WTC11 (cell line): Measurements from ENCODE around the gene CPAMD8. TPM values are rescaled to one million over a fixed set of nuclear protein-coding genes. Genes with fewer than 3 reads are reported as not detected.
A peak's percentile ranks its signal among the peaks of the same experiment; 100 is the strongest.
"Not testable (repeated sequence)": the region's sequence is repeated elsewhere in the genome, so short reads cannot be mapped to it uniquely, and the experiment has no call there.

Experiments used
- ATAC-seq: fragments of 200-7000 bp; cut with Tn5 transposase; 2 replicates; pipeline ENCODE4 v1.10.0; 2021; ENCODE audit warnings: mild to moderate bottlenecking, moderate library complexity
- CTCF ChIA-PET: fragments of 300-600 bp; sonication (Branson Sonifier 250); formaldehyde crosslinking; loops from one replicate; lab custom pipeline; 2021; ENCODE audit warnings: antibody characterized with exemption; lab: Charles Lee
- POLR2A ChIA-PET: fragments of 350-600 bp; sonication (Branson Sonifier 250); formaldehyde crosslinking; loops from one replicate; lab custom pipeline; 2021; ENCODE audit warnings: antibody characterized with exemption; lab: Charles Lee
- DNase-seq: peaks from one replicate; pipeline ENCODE4 v3.0.0; 2021; ENCODE audit warnings: low spot score
- H3K27ac Mint-ChIP-seq: 2 replicates; pipeline ENCODE4 v1.8.0; 2021; ENCODE audit warnings: mixed read lengths
- H3K27me3 Mint-ChIP-seq: 2 replicates; pipeline ENCODE4 v1.8.0; 2021; ENCODE audit warnings: low read depth, mild to moderate bottlenecking, moderate library complexity, mixed read lengths
- H3K36me3 Mint-ChIP-seq: 2 replicates; pipeline ENCODE4 v1.8.0; 2021; ENCODE audit warnings: mixed read lengths
- H3K4me1 Mint-ChIP-seq: 2 replicates; pipeline ENCODE4 v1.8.0; 2022; ENCODE audit warnings: mixed read lengths
- H3K4me3 Mint-ChIP-seq: 2 replicates; pipeline ENCODE4 v1.8.0; 2021; ENCODE audit warnings: mild to moderate bottlenecking, moderate library complexity, mixed read lengths
- H3K9me3 Mint-ChIP-seq: 2 replicates; pipeline ENCODE4 v1.8.0; 2021; ENCODE audit warnings: mixed read lengths
- GTF2I ChIP-seq: fragments of 250-450 bp; sonication (Bioruptor Pico); conservative IDR thresholded peaks from 2 replicates; pipeline ENCODE4 v1.4.0; 2021; ENCODE audit warnings: mild to moderate bottlenecking
- IRF2 ChIP-seq: sonication (generic); formaldehyde crosslinking; IDR thresholded peaks from 2 replicates; pipeline ENCODE4 v1.8.0; 2022; ENCODE audit warnings: low read depth, missing genetic modification reagents, borderline replicate concordance
- RORB ChIP-seq: fragments of 250-450 bp; sonication (Bioruptor Pico); IDR thresholded peaks from 2 replicates; pipeline ENCODE4 v1.9.0; 2021; ENCODE audit warnings: mild to moderate bottlenecking
- SMAD3 ChIP-seq: sonication (generic); formaldehyde crosslinking; IDR thresholded peaks from 2 replicates; pipeline ENCODE4 v1.8.0; 2022; ENCODE audit warnings: missing genetic modification reagents, mild to moderate bottlenecking, borderline replicate concordance
- SMAD4 ChIP-seq: sonication (generic); formaldehyde crosslinking; IDR thresholded peaks from 2 replicates; pipeline ENCODE4 v1.8.0; 2022; ENCODE audit warnings: mild to moderate bottlenecking, missing genetic modification reagents
- SP1 ChIP-seq: sonication (generic); formaldehyde crosslinking; conservative IDR thresholded peaks from 2 replicates; pipeline ENCODE4 v1.8.1; 2022; ENCODE audit warnings: missing genetic modification reagents
- TP53 ChIP-seq: sonication (generic); formaldehyde crosslinking; IDR thresholded peaks from 2 replicates; pipeline ENCODE4 v1.8.1; 2023; ENCODE audit warnings: mild to moderate bottlenecking, missing genetic modification reagents
- ZNF423 ChIP-seq: fragments of 250-450 bp; sonication (Bioruptor Pico); IDR thresholded peaks from 2 replicates; pipeline ENCODE4 v2.1.2; 2022; ENCODE audit warnings: mild to moderate bottlenecking, moderate library complexity
- total RNA-seq: library from RNA; stranded (reverse); gene quantifications from 3 replicates; pipeline ENCODE4 v1.2.3, GENCODE V29; 2021
- TF ChIP-seq, protein P1 (sequence below): sonication (generic); formaldehyde crosslinking; IDR thresholded peaks from 2 replicates; pipeline ENCODE4 v1.8.1; 2022; ENCODE audit warnings: low read depth, missing genetic modification reagents, borderline replicate concordance
- TF ChIP-seq, protein P2 (sequence below): sonication (generic); formaldehyde crosslinking; IDR thresholded peaks from 2 replicates; pipeline ENCODE4 v1.8.0; 2022; ENCODE audit warnings: mild to moderate bottlenecking, missing genetic modification reagents
- TF ChIP-seq, protein P3 (sequence below): fragments of 250-450 bp; sonication (Bioruptor Pico); IDR thresholded peaks from 2 replicates; pipeline ENCODE4 v1.9.0; 2021; ENCODE audit warnings: mild to moderate bottlenecking
- TF ChIP-seq, protein P4 (sequence below): sonication (generic); formaldehyde crosslinking; IDR thresholded peaks from 2 replicates; pipeline ENCODE4 v1.8.0; 2023; ENCODE audit warnings: missing genetic modification reagents
- TF ChIP-seq, protein P5 (sequence below): sonication (generic); formaldehyde crosslinking; IDR thresholded peaks from 2 replicates; pipeline ENCODE4 v1.8.0; 2023; ENCODE audit warnings: mild to moderate bottlenecking, missing genetic modification reagents
- TF ChIP-seq, protein P6 (sequence below): fragments of 250-450 bp; sonication (Bioruptor Pico); IDR thresholded peaks from 2 replicates; pipeline ENCODE4 v1.9.0; 2021; ENCODE audit warnings: mild to moderate bottlenecking, borderline replicate concordance

CPAMD8 gene
- total RNA-seq, 1 experiment from 2014 or later: 6.9 TPM

DNA sequence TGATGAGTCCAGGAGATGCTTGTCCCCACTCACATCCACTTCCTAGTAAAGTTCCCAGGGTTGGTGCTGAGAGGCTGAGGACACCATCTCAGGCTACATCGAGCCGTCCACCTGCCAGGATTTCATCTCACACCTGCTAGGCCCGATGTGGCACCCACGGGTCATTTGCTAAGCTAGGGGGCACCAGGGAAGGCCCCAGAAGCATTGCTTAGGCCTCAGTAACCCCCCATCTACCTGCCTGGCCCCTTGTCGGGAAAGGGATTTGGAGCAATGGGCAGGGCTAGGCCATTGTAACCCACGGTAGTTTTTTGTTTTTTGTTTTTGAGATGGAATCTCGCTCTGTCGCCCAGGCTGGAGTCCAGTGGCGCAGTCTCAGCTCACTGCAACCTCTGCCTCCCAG lies 86.0 kb downstream of the CPAMD8 start (continued):
- TF ChIP-seq, protein P1, sequence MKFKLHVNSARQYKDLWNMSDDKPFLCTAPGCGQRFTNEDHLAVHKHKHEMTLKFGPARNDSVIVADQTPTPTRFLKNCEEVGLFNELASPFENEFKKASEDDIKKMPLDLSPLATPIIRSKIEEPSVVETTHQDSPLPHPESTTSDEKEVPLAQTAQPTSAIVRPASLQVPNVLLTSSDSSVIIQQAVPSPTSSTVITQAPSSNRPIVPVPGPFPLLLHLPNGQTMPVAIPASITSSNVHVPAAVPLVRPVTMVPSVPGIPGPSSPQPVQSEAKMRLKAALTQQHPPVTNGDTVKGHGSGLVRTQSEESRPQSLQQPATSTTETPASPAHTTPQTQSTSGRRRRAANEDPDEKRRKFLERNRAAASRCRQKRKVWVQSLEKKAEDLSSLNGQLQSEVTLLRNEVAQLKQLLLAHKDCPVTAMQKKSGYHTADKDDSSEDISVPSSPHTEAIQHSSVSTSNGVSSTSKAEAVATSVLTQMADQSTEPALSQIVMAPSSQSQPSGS: no peak
- TF ChIP-seq TP53 (CRISPR knock-in tag): no peak
- TF ChIP-seq, protein P2, sequence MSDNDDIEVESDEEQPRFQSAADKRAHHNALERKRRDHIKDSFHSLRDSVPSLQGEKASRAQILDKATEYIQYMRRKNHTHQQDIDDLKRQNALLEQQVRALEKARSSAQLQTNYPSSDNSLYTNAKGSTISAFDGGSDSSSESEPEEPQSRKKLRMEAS (CRISPR knock-in tag): no peak
- no peak for TF ChIP-seq SP1 (CRISPR knock-in tag)
- TF ChIP-seq, protein P3, sequence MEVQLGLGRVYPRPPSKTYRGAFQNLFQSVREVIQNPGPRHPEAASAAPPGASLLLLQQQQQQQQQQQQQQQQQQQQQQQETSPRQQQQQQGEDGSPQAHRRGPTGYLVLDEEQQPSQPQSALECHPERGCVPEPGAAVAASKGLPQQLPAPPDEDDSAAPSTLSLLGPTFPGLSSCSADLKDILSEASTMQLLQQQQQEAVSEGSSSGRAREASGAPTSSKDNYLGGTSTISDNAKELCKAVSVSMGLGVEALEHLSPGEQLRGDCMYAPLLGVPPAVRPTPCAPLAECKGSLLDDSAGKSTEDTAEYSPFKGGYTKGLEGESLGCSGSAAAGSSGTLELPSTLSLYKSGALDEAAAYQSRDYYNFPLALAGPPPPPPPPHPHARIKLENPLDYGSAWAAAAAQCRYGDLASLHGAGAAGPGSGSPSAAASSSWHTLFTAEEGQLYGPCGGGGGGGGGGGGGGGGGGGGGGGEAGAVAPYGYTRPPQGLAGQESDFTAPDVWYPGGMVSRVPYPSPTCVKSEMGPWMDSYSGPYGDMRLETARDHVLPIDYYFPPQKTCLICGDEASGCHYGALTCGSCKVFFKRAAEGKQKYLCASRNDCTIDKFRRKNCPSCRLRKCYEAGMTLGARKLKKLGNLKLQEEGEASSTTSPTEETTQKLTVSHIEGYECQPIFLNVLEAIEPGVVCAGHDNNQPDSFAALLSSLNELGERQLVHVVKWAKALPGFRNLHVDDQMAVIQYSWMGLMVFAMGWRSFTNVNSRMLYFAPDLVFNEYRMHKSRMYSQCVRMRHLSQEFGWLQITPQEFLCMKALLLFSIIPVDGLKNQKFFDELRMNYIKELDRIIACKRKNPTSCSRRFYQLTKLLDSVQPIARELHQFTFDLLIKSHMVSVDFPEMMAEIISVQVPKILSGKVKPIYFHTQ (CRISPR knock-in tag): no peak
- TF ChIP-seq, protein P4, sequence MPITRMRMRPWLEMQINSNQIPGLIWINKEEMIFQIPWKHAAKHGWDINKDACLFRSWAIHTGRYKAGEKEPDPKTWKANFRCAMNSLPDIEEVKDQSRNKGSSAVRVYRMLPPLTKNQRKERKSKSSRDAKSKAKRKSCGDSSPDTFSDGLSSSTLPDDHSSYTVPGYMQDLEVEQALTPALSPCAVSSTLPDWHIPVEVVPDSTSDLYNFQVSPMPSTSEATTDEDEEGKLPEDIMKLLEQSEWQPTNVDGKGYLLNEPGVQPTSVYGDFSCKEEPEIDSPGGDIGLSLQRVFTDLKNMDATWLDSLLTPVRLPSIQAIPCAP (CRISPR knock-in tag): no peak
- TF ChIP-seq, protein P5, sequence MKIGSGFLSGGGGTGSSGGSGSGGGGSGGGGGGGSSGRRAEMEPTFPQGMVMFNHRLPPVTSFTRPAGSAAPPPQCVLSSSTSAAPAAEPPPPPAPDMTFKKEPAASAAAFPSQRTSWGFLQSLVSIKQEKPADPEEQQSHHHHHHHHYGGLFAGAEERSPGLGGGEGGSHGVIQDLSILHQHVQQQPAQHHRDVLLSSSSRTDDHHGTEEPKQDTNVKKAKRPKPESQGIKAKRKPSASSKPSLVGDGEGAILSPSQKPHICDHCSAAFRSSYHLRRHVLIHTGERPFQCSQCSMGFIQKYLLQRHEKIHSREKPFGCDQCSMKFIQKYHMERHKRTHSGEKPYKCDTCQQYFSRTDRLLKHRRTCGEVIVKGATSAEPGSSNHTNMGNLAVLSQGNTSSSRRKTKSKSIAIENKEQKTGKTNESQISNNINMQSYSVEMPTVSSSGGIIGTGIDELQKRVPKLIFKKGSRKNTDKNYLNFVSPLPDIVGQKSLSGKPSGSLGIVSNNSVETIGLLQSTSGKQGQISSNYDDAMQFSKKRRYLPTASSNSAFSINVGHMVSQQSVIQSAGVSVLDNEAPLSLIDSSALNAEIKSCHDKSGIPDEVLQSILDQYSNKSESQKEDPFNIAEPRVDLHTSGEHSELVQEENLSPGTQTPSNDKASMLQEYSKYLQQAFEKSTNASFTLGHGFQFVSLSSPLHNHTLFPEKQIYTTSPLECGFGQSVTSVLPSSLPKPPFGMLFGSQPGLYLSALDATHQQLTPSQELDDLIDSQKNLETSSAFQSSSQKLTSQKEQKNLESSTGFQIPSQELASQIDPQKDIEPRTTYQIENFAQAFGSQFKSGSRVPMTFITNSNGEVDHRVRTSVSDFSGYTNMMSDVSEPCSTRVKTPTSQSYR (CRISPR knock-in tag): no peak
- no peak for TF ChIP-seq IRF2 (CRISPR knock-in tag)
- no peak for TF ChIP-seq SMAD3 (CRISPR knock-in tag)
- no peak for TF ChIP-seq SMAD4 (CRISPR knock-in tag)
- TF ChIP-seq GTF2I (CRISPR knock-in tag): no peak

DNA sequence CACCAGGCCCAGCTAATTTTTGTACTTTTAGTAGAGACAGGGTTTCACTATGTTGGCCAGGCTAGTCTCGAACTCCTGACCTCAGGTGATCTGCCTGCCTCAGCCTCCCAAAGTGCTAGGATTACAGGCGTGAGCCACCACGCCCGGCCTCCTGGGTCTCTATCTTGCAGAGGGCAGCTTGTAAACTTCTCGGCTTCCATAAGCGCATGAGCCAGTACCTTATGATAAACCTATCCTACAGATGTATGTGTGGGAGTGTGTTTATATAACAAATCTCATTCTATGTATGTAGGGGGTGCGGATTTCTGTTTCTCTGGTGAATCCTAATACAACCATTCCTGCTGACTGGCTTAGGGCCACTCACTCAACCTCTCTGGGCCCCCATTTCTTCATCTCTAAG lies 86.5 kb downstream of the CPAMD8 start:
- H3K4me1 Mint-ChIP-seq, POLR2A ChIA-PET, H3K27ac Mint-ChIP-seq, H3K4me3 Mint-ChIP-seq, H3K36me3 Mint-ChIP-seq, DNase-seq, CTCF ChIA-PET, ATAC-seq, H3K27me3 Mint-ChIP-seq: not testable (repeated sequence)
- H3K9me3 Mint-ChIP-seq: peaks cover 12% of the 10 kb centered on the region

DNA sequence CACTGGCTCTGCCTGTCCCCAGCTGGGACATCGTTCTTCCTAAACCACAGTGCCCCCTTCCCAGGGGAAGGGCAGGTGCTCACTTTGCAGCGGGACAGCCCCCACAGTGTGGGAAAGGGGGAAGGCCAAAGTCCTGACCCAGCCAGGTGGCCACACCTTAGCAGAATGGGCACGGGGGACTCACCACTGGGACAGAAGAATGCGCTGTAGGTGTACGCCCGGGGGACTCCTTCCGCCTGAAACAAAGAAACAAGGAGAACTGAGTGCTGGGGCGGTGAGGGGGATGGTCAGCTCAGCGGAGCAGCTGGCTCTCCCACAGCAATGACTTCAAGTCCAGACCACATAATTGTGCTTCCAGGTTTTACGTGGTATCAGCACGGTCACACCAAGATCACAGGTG lies 88.4 kb downstream of the CPAMD8 start:
- DNase-seq: no peak
- Mint-ChIP-seq H3K9me3 (peaks cover 29% of the 10 kb centered on the region), H3K4me1 (peaks cover 6% of the 10 kb centered on the region; the same call in 1 of the 2 replicates), H3K27ac (no peak overlapping the region), H3K27me3 (peaks cover 2% of the 10 kb centered on the region; the same call in 1 of the 2 replicates), H3K36me3 (peaks cover 21% of the 10 kb centered on the region), H3K4me3 (no peak overlapping the region)
- peak; percentile 41 for ATAC-seq
- ChIA-PET CTCF (no interaction called here), POLR2A (no interaction called here)
- no peak for TF ChIP-seq RORB (CRISPR knock-in tag)
- TF ChIP-seq, protein P6, sequence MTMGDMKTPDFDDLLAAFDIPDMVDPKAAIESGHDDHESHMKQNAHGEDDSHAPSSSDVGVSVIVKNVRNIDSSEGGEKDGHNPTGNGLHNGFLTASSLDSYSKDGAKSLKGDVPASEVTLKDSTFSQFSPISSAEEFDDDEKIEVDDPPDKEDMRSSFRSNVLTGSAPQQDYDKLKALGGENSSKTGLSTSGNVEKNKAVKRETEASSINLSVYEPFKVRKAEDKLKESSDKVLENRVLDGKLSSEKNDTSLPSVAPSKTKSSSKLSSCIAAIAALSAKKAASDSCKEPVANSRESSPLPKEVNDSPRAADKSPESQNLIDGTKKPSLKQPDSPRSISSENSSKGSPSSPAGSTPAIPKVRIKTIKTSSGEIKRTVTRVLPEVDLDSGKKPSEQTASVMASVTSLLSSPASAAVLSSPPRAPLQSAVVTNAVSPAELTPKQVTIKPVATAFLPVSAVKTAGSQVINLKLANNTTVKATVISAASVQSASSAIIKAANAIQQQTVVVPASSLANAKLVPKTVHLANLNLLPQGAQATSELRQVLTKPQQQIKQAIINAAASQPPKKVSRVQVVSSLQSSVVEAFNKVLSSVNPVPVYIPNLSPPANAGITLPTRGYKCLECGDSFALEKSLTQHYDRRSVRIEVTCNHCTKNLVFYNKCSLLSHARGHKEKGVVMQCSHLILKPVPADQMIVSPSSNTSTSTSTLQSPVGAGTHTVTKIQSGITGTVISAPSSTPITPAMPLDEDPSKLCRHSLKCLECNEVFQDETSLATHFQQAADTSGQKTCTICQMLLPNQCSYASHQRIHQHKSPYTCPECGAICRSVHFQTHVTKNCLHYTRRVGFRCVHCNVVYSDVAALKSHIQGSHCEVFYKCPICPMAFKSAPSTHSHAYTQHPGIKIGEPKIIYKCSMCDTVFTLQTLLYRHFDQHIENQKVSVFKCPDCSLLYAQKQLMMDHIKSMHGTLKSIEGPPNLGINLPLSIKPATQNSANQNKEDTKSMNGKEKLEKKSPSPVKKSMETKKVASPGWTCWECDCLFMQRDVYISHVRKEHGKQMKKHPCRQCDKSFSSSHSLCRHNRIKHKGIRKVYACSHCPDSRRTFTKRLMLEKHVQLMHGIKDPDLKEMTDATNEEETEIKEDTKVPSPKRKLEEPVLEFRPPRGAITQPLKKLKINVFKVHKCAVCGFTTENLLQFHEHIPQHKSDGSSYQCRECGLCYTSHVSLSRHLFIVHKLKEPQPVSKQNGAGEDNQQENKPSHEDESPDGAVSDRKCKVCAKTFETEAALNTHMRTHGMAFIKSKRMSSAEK (CRISPR knock-in tag): no peak
- no peak for TF ChIP-seq ZNF423 (CRISPR knock-in tag)

DNA sequence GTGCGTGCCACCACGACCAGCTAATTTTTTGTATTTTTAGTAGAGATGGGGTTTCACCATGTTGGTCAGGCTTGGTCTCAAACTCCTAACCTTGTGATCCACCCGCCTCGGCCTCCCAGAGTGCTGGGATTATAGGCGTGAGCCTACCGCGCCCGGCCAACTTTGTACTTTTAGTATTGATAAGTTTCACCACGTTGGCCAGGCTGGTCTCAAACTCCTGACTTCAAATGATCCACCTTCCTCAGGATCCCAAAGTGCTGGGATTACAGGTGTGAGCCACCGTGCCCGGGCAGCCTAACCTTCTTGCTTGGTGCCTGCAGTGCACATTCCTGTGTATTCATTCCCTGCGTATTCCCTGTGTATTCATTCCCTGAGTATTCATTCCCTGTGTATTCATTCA lies 88.8 kb downstream of the CPAMD8 start:
- ATAC-seq, DNase-seq, H3K4me3 Mint-ChIP-seq, POLR2A ChIA-PET, H3K4me1 Mint-ChIP-seq, H3K27me3 Mint-ChIP-seq, CTCF ChIA-PET, H3K27ac Mint-ChIP-seq: not testable (repeated sequence)
- Mint-ChIP-seq H3K36me3 (peaks cover 22% of the 10 kb centered on the region), H3K9me3 (peaks cover 29% of the 10 kb centered on the region)
